NT2/D1 (cell line): Measurements from ENCODE around the gene IL18BP.

ENCODE experiments used
- DNase-seq: peaks from one replicate; pipeline ENCODE4 v3.0.0-alpha.2; 2011; ENCODE audit warnings: low read depth, low spot score
- H3K27me3 ChIP-seq: 2 replicates; pipeline ENCODE4 v1.6.0; 2011; ENCODE audit warnings: mild to moderate bottlenecking; ENCODE audit not compliant: insufficient read length, insufficient read depth
- H3K36me3 ChIP-seq: 2 replicates; pipeline ENCODE4 v1.6.1; 2011; ENCODE audit warnings: mild to moderate bottlenecking, low read length, mixed read lengths; ENCODE audit not compliant: insufficient read depth, insufficient read length
- H3K4me1 ChIP-seq: 2 replicates; pipeline ENCODE4 v1.5.1; 2011; ENCODE audit not compliant: insufficient read depth, insufficient read length
- H3K4me3 ChIP-seq: 2 replicates; pipeline ENCODE4 v1.5.1; 2011; ENCODE audit warnings: low read depth; ENCODE audit not compliant: insufficient read length
- H3K9ac ChIP-seq: 2 replicates; pipeline ENCODE4 v1.6.0; 2011; ENCODE audit warnings: low read depth; ENCODE audit not compliant: insufficient read length
- H3K9me3 ChIP-seq: 2 replicates; pipeline ENCODE4 v1.5.1; 2011; ENCODE audit warnings: mild to moderate bottlenecking, low read length; ENCODE audit not compliant: insufficient read depth
- SUZ12 ChIP-seq: IDR thresholded peaks from 2 replicates; pipeline ENCODE4 v1.6.1; 2011; ENCODE audit not compliant: insufficient read length, insufficient read depth; ENCODE audit errors: extremely low read depth
- YY1 ChIP-seq: IDR thresholded peaks from 2 replicates; pipeline ENCODE4 v1.6.1; 2011; ENCODE audit not compliant: insufficient read length, insufficient read depth
- ZNF274 ChIP-seq: IDR thresholded peaks from 2 replicates; pipeline ENCODE4 v1.6.1; 2011; ENCODE audit warnings: mild to moderate bottlenecking, low read depth, low read length

The IL18BP gene

DNA sequence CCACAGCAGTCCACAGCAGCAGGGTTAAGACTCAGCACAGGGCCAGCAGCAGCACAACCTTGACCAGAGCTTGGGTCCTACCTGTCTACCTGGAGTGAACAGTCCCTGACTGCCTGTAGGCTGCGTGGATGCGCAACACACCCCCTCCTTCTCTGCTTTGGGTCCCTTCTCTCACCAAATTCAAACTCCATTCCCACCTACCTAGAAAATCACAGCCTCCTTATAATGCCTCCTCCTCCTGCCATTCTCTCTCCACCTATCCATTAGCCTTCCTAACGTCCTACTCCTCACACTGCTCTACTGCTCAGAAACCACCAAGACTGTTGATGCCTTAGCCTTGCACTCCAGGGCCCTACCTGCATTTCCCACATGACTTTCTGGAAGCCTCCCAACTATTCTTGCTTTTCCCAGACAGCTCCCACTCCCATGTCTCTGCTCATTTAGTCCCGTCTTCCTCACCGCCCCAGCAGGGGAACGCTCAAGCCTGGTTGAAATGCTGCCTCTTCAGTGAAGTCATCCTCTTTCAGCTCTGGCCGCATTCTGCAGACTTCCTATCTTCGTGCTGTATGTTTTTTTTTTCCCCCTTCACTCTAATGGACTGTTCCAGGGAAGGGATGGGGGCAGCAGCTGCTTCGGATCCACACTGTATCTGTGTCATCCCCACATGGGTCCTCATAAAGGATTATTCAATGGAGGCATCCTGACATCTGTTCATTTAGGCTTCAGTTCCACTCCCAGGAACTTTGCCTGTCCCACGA, 3.3 kb downstream of the IL18BP start:
- H3K27me3 ChIP-seq: no peaks in the 10 kb centered on the region
- no peak for DNase-seq
- no peak overlapping the region for H3K4me3 ChIP-seq
- H3K9ac ChIP-seq: no peak overlapping the region
- peaks cover 4% of the 10 kb centered on the region for H3K4me1 ChIP-seq
- no peaks in the 10 kb centered on the region for H3K9me3 ChIP-seq
- peaks cover 92% of the 10 kb centered on the region for H3K36me3 ChIP-seq
- TF ChIP-seq YY1 (no peak), ZNF274 (no peak), SUZ12 (no peak)

DNA sequence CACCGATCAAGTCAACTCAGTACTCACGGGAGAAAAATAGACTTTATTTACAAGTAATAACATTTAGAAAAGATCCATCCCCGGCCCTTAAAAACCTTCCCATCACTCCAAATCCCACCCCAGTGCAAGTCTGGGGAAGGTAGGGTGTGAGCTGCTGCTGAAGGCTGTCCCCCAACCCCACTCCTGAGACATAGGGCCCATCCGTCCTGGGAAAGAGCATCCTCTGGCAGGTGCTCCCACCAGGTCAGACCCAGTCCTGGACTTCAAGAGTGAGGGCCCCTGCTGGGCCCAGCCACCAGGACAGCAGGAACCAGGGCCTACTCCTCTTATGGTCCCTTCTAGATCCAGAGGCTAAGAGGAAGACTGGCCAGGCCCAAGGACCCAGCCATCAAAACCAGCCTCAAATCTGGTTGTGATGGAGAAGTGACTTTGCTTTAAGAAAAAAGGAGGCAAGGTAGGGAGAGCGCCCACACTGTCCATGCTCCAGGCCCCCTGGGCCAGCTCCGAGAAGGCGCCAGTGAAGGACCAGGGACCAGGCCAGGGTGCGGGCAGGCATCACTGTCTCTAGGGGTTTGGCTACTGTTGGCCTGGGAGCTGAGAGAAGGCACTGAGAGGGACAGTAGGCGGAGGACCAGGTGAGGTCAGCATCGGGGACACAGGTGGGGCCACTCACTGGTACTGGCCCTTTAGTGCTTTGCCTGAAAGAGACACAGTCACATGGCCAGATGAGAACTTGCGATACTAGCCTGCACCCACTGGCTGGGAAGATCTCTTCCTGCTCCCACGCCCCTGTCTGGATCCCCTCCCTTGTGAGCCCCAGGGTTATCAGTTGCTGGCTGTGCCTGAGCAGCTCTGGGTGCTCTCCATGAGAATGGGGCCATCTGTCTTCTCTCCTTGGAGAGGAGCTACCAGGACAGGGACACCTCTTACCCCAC, 4.4 kb downstream of the IL18BP start:
- Histone ChIP-seq H3K4me1 (no peaks in the 10 kb centered on the region), H3K36me3 (peaks cover 98% of the 10 kb centered on the region), H3K27me3 (no peaks in the 10 kb centered on the region), H3K4me3 (no peak overlapping the region), H3K9me3 (no peaks in the 10 kb centered on the region), H3K9ac (no peak overlapping the region)
- no peak for DNase-seq
- TF ChIP-seq YY1 (no peak), ZNF274 (no peak), SUZ12 (no peak)

DNA sequence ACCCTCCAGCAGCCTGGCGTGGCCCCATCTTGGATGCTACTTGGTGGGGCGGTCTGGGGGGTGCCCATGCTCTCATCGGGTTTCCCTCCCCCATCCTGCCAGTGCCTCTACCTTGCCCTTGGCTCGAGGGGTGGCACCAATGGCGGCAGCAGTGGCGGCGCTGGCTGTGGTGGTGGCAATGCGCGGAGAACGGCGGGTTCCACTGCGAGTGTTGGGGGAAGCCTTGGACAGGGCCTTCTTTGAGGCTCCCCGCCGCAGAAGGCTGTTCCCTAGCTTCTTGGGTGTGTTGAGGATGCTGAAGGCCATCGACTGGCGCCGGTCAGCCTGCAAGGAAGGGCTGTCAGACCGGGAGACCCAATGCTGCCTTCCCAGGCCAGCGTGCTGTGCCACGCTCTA, 5.1 kb downstream of the IL18BP start:
- TF ChIP-seq ZNF274 (no peak), YY1 (no peak), SUZ12 (no peak)
- no peaks in the 10 kb centered on the region for H3K4me1 ChIP-seq
- H3K27me3 ChIP-seq: no peaks in the 10 kb centered on the region
- peaks cover 98% of the 10 kb centered on the region for H3K36me3 ChIP-seq
- H3K9me3 ChIP-seq: no peaks in the 10 kb centered on the region
- no peak for DNase-seq
- H3K9ac ChIP-seq: no peak overlapping the region
- H3K4me3 ChIP-seq: no peak overlapping the region

DNA sequence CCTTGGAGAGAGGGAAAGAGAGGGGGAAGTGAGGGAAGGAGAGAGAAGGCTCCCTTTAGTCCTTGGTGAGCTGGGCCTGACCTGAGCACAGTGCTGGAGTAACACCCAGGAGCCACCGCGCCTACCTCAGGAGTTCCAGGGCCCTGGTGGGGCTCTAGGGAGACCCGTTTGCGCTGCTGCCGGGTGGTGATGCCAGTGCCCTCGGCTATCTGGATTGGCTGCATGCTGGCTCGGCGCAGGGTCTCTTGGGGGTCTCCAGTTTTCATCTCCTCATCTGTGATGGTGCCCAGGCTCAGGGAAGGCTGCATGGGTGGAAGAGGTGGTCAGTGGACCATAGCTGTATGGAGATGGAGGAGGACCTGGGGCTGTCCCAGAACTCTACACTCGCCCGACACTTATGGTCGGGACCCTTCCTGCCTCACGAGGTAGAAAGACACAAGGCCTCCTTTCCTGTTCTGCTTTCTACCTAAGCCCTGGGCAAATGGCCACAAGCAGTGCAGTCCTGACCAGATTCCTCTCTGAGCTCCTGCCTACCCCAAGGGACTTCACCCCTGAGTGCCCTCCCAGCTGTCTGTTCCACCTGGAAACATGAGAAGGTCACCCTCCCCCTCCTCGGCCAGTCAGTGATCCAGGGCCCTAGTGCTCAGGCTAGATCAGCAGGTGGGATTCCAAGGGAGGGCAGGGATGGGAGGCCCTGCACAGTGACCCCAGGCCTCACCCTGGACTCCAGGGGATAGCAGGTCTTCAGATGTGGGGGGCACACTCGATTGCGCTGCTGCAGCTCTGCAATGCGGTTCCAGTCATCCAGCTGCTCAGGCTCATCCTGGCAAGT, 6.0 kb downstream of the IL18BP start:
- peaks cover 95% of the 10 kb centered on the region for H3K36me3 ChIP-seq
- DNase-seq: no peak
- TF ChIP-seq SUZ12 (no peak), YY1 (no peak), ZNF274 (no peak)

GRCh38 chr11:72005347-72006260, 6.9 kb downstream of the IL18BP start:
- Histone ChIP-seq H3K4me3 (no peak overlapping the region), H3K27me3 (no peaks in the 10 kb centered on the region), H3K4me1 (no peaks in the 10 kb centered on the region), H3K36me3 (peaks cover 95% of the 10 kb centered on the region), H3K9me3 (no peaks in the 10 kb centered on the region), H3K9ac (no peak overlapping the region)
- TF ChIP-seq YY1 (no peak), SUZ12 (no peak), ZNF274 (no peak)
- DNase-seq: no peak

More for the DNA sequence above, 6.0 kb downstream of the IL18BP start:
- H3K9ac ChIP-seq: no peak overlapping the region
- H3K9me3 ChIP-seq: no peaks in the 10 kb centered on the region
- H3K27me3 ChIP-seq: no peaks in the 10 kb centered on the region
- H3K4me1 ChIP-seq: no peaks in the 10 kb centered on the region
- no peak overlapping the region for H3K4me3 ChIP-seq

GRCh38 chr11:72006309-72007088, 7.8 kb downstream of the IL18BP start:
- Histone ChIP-seq H3K27me3 (no peaks in the 10 kb centered on the region), H3K36me3 (peaks cover 95% of the 10 kb centered on the region), H3K4me3 (no peak overlapping the region), H3K9ac (no peak overlapping the region), H3K9me3 (no peaks in the 10 kb centered on the region), H3K4me1 (no peaks in the 10 kb centered on the region)
- TF ChIP-seq ZNF274 (no peak), SUZ12 (no peak), YY1 (no peak)
- DNase-seq: no peak
